Fibroblast of lung (primary cell): ENCODE data around the gene SP8. TPM values are rescaled to one million over a fixed set of nuclear protein-coding genes. Genes with fewer than 3 reads are reported as not detected.

Source experiments
- DNase-seq, 2 donors: peaks; one replicate each; pipeline versions ENCODE4 v3.0.0 to v3.0.0-alpha.2; 2010; ENCODE audit warnings: low read depth in 2 of 2
- H2AFZ ChIP-seq: 2 replicates; pipeline ENCODE4 v1.5.1; 2012; ENCODE audit warnings: low read length, control low read depth, inconsistent platforms
- H3K27ac ChIP-seq: 2 replicates; pipeline ENCODE4 v1.5.1; 2011; ENCODE audit warnings: low read length, control low read depth; ENCODE audit not compliant: insufficient read depth
- H3K27me3 ChIP-seq: 2 replicates; pipeline ENCODE4 v1.5.1; 2011; ENCODE audit warnings: mild to moderate bottlenecking, low read length; ENCODE audit not compliant: control insufficient read depth, insufficient read depth
- H3K36me3 ChIP-seq: 2 replicates; pipeline ENCODE4 v1.5.1; 2011; ENCODE audit warnings: low read length; ENCODE audit not compliant: control insufficient read depth, insufficient read depth
- H3K4me1 ChIP-seq: 2 replicates; pipeline ENCODE4 v1.5.1; 2011; ENCODE audit warnings: low read length; ENCODE audit not compliant: control insufficient read depth, insufficient read depth; ENCODE audit errors: extremely low read depth
- H3K4me2 ChIP-seq: 2 replicates; pipeline ENCODE4 v1.5.1; 2011; ENCODE audit warnings: low read length, control low read depth; ENCODE audit not compliant: insufficient read depth; ENCODE audit errors: extremely low read depth
- H3K4me3 ChIP-seq, 4 experiments: fragments of 200-600 bp in 1 of 4; sonication (generic) in 1 of 4; replicated peaks in 1 of 4; 2 replicates each; pipeline ENCODE4 v1.5.1; 2011 to 2016; ENCODE audit warnings: low read length in 4 of 4, low read depth in 3 of 4, mild to moderate bottlenecking in 3 of 4, control low read depth in 2 of 4, inconsistent platforms in 1 of 4, mixed read lengths in 1 of 4; ENCODE audit not compliant: insufficient read depth in 1 of 4; ENCODE audit errors: control extremely low read depth in 1 of 4
- H3K79me2 ChIP-seq: 2 replicates; pipeline ENCODE4 v1.5.1; 2012; ENCODE audit warnings: mild to moderate bottlenecking, low read length, inconsistent platforms; ENCODE audit not compliant: control insufficient read depth, insufficient read depth
- H3K9ac ChIP-seq: 2 replicates; pipeline ENCODE4 v1.5.1; 2011; ENCODE audit warnings: mild to moderate bottlenecking, low read length, control low read depth; ENCODE audit not compliant: insufficient read depth
- H3K9me3 ChIP-seq: 2 replicates; pipeline ENCODE4 v1.5.1; 2012; ENCODE audit warnings: low read depth, low read length; ENCODE audit not compliant: control insufficient read depth, insufficient read depth
- H4K20me1 ChIP-seq: 2 replicates; pipeline ENCODE4 v1.5.1; 2011; ENCODE audit warnings: low read length; ENCODE audit not compliant: control insufficient read depth, insufficient read depth; ENCODE audit errors: extremely low read depth
- EZH2 ChIP-seq: IDR thresholded peaks from 2 replicates; pipeline ENCODE4 v1.5.1; 2012; ENCODE audit warnings: low read length, control low read depth, mild to moderate bottlenecking; ENCODE audit errors: missing control alignments
- polyA plus RNA-seq, 2 donors: library from polyadenylated mRNA; depleted of rRNA in 1 of 2; stranded (reverse) in 1 of 2; unstranded in 1 of 2; fragments of >200 nt; gene quantifications; 2 replicates each; pipeline ENCODE4 v1.2.1, GENCODE V29; 2011 to 2012; ENCODE audit warnings: missing spikeins in 1 of 2
- total RNA-seq: library from RNA; depleted of rRNA; stranded (reverse); fragments of >200 nt; gene quantifications from 2 replicates; pipeline ENCODE4 v1.2.1, GENCODE V29; 2014
- TF ChIP-seq, protein P1 (sequence below), 2 donors: IDR thresholded peaks in 1 of 2; conservative IDR thresholded peaks in 1 of 2; 1 replicate in 1 of 2; 2 replicates in 1 of 2; pipeline ENCODE4 v1.5.1; 2011 to 2012; ENCODE audit warnings: low read length in 2 of 2, control low read depth in 1 of 2, inconsistent platforms in 1 of 2, low read depth in 1 of 2, mild to moderate bottlenecking in 1 of 2

Gene SP8
- total and polyA plus RNA-seq, 2 donors (not counting 1 experiment from before 2014, with no cell fraction given) = not detected

DNA sequence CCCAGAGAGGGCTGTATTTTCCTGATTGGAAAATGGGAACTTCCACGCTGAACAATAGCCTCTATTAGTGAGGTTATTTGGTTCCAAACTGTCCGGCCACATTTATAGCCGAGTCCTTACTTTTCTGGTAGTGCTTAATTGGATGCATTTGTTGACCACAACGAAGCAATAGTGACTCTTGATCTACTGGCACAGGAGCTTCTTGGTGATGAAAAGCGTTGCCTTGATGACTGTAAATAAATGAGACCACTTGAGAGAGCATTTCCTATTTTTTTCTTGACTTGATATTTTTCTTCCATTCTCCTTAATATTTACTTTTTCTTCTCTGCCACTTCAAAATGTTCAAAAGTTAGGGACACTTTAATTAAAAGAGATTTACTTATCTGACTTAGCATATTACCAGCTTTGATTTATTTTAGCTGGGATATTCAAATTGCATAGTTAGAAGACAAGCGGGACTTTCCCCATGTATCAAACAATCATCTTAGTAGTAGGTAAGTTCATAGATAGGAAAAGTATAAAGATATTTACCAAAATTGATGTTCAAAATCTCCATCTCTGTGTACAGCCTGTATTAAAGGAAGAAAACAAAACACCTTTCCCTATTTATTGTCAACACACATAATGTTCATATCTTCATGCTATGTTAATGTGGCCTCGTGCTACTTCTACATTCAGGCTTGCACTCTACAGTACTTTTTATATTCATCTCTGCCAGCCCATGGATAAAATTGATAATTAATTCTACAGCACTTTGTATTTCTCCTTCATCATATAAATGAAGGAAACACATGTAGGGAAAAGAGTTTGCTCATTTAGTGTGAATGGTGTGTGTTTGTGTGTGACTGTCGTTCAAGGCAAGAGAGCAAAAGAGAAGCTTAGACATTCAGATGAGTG, 5.1 kb upstream of the SP8 start:
- no peak overlapping the region for H2AFZ ChIP-seq
- H3K27me3 ChIP-seq = peaks cover 43% of the 10 kb centered on the region
- H3K27ac ChIP-seq = no peak overlapping the region
- no peaks in the 10 kb centered on the region for H3K4me1 ChIP-seq
- H4K20me1 ChIP-seq = no peaks in the 10 kb centered on the region
- H3K36me3 ChIP-seq = no peaks in the 10 kb centered on the region
- H3K4me3 ChIP-seq = no peak overlapping the region
- H3K4me2 ChIP-seq = no peak overlapping the region
- DNase-seq = no peak
- H3K9ac ChIP-seq = no peak overlapping the region
- H3K9me3 ChIP-seq = no peaks in the 10 kb centered on the region
- TF ChIP-seq EZH2 = no peak
- TF ChIP-seq, protein P1, sequence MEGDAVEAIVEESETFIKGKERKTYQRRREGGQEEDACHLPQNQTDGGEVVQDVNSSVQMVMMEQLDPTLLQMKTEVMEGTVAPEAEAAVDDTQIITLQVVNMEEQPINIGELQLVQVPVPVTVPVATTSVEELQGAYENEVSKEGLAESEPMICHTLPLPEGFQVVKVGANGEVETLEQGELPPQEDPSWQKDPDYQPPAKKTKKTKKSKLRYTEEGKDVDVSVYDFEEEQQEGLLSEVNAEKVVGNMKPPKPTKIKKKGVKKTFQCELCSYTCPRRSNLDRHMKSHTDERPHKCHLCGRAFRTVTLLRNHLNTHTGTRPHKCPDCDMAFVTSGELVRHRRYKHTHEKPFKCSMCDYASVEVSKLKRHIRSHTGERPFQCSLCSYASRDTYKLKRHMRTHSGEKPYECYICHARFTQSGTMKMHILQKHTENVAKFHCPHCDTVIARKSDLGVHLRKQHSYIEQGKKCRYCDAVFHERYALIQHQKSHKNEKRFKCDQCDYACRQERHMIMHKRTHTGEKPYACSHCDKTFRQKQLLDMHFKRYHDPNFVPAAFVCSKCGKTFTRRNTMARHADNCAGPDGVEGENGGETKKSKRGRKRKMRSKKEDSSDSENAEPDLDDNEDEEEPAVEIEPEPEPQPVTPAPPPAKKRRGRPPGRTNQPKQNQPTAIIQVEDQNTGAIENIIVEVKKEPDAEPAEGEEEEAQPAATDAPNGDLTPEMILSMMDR (conservative IDR thresholded peaks at IDR 0.05 in 1 of 2, IDR thresholded peaks at IDR 0.05 in 1 of 2; ENCODE audit: low read depth in 1 of 2, low read length in 2 of 2) = no peak
- no peaks in the 10 kb centered on the region for H3K79me2 ChIP-seq

DNA sequence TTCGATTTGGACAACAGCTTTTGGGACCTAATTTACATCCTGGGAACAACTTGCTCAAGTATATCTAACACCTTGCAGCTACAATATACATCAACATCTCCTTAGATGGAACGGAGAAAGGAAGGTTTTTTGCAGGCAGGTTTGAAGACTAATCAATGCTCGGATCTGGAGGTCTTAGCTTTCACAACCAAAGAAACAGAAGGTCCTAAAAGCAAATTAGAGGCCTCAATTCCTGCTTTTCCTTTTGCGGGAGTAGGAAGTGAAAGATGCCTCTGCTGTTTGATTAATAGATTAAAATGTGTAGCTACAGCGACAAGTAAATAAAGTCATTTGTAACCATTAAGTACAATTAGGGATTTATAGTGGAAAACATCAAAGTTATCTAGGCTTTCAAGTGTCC, 3.7 kb upstream of the SP8 start:
- H3K4me1 ChIP-seq = no peaks in the 10 kb centered on the region
- no peaks in the 10 kb centered on the region for H3K79me2 ChIP-seq
- H3K27ac ChIP-seq = no peak overlapping the region
- H3K36me3 ChIP-seq = no peaks in the 10 kb centered on the region
- H3K4me3 ChIP-seq = no peak overlapping the region
- no peaks in the 10 kb centered on the region for H4K20me1 ChIP-seq
- peaks cover 43% of the 10 kb centered on the region for H3K27me3 ChIP-seq
- no peak overlapping the region for H3K9ac ChIP-seq
- TF ChIP-seq, protein P1 (conservative IDR thresholded peaks at IDR 0.05 in 1 of 2, IDR thresholded peaks at IDR 0.05 in 1 of 2; ENCODE audit: low read depth in 1 of 2, low read length in 2 of 2) = no peak
- no peak for TF ChIP-seq EZH2
- H2AFZ ChIP-seq = no peak overlapping the region
- no peaks in the 10 kb centered on the region for H3K9me3 ChIP-seq
- H3K4me2 ChIP-seq = no peak overlapping the region
- DNase-seq = no peak

DNA sequence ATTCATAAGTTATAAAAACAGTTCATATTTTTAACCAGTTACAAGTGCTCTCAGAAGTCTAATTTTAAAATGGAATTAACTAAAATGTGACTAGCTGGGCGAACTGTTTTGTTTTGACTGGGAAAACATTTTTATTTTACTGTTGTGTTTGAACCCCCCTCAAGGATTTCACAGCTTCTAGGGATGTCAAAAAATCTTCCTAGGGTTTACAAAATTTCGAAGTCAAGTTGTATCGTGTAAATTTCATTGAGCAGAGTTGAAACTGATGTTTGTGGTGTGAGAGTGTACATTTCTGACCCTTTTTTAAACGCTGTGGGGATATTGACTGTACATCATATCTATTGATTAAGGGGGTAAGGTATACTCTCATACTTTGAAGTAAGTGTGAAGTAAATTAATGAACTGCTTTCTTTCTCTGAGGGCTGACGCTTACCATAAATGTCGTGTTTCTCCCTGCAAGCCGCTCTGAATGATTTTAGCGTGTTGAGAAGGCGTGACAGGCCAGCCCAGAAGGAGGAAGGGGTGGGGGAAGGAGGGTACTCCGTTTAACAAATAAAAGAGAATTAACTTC, 1.8 kb upstream of the SP8 start:
- H3K9ac ChIP-seq = no peak overlapping the region
- no peak for DNase-seq
- no peak overlapping the region for H2AFZ ChIP-seq
- no peak for TF ChIP-seq EZH2
- TF ChIP-seq, protein P1 (conservative IDR thresholded peaks at IDR 0.05 in 1 of 2, IDR thresholded peaks at IDR 0.05 in 1 of 2; ENCODE audit: low read depth in 1 of 2, low read length in 2 of 2) = no peak
- H3K79me2 ChIP-seq = no peaks in the 10 kb centered on the region
- no peaks in the 10 kb centered on the region for H3K36me3 ChIP-seq
- H3K27me3 ChIP-seq = peaks cover 44% of the 10 kb centered on the region
- H4K20me1 ChIP-seq = no peaks in the 10 kb centered on the region
- H3K9me3 ChIP-seq = no peaks in the 10 kb centered on the region
- no peak overlapping the region for H3K4me3 ChIP-seq
- H3K27ac ChIP-seq = no peak overlapping the region
- no peak overlapping the region for H3K4me2 ChIP-seq
- H3K4me1 ChIP-seq = no peaks in the 10 kb centered on the region
